H9 (cell line): ENCODE results near the gene RBMS3. TPM values are rescaled to one million over a fixed set of nuclear protein-coding genes. Genes with fewer than 3 reads are reported as not detected.

ENCODE experiments used
- DNase-seq: peaks from one replicate; pipeline ENCODE4 v3.0.0-alpha.2; 2017
- H2AFZ ChIP-seq: one replicate; pipeline ENCODE4 v1.6.1; 2013; ENCODE audit warnings: mild to moderate bottlenecking, low read length, control low read depth, moderate library complexity
- H2AK5ac ChIP-seq: 2 replicates; pipeline ENCODE4 v1.6.1; 2013; ENCODE audit warnings: low read length, control low read depth, mixed read lengths; ENCODE audit not compliant: insufficient read length
- H2BK120ac ChIP-seq: one replicate; pipeline ENCODE4 v1.6.1; 2013; ENCODE audit warnings: low read depth, mild to moderate bottlenecking, low read length, control low read depth, inconsistent platforms; ENCODE audit not compliant: poor library complexity, severe bottlenecking
- H2BK12ac ChIP-seq: 2 replicates; pipeline ENCODE4 v1.6.1; 2013; ENCODE audit warnings: low read length, control low read depth, mixed read lengths, low read depth; ENCODE audit not compliant: insufficient read length
- H2BK15ac ChIP-seq: 2 replicates; pipeline ENCODE4 v1.6.1; 2013; ENCODE audit warnings: low read depth, low read length, control low read depth
- H2BK20ac ChIP-seq: one replicate; pipeline ENCODE4 v1.6.1; 2013; ENCODE audit warnings: low read depth, mild to moderate bottlenecking, low read length, control low read depth, inconsistent platforms; ENCODE audit not compliant: poor library complexity, severe bottlenecking
- H2BK5ac ChIP-seq: 2 replicates; pipeline ENCODE4 v1.6.1; 2013; ENCODE audit warnings: low read length, control low read depth, mixed read lengths; ENCODE audit not compliant: insufficient read length
- H3K14ac ChIP-seq: 2 replicates; pipeline ENCODE4 v1.6.1; 2013; ENCODE audit warnings: low read length, control low read depth; ENCODE audit not compliant: insufficient read depth
- H3K18ac ChIP-seq: 2 replicates; pipeline ENCODE4 v1.6.1; 2013; ENCODE audit warnings: low read depth, mild to moderate bottlenecking, mixed read lengths, low read length, control low read depth; ENCODE audit not compliant: insufficient read length
- H3K23ac ChIP-seq: 2 replicates; pipeline ENCODE4 v1.6.1; 2013; ENCODE audit warnings: low read length, control low read depth, mixed read lengths, low read depth; ENCODE audit not compliant: insufficient read length
- H3K23me2 ChIP-seq: 2 replicates; pipeline ENCODE4 v1.6.1; 2013; ENCODE audit warnings: low read depth, mild to moderate bottlenecking, mixed read lengths, low read length, control low read depth; ENCODE audit not compliant: insufficient read length, poor library complexity, severe bottlenecking
- H3K27ac ChIP-seq: 2 replicates; pipeline ENCODE4 v1.5.1; 2013; ENCODE audit warnings: low read length, control low read depth, mixed read lengths, low read depth; ENCODE audit not compliant: insufficient read length
- H3K27me3 ChIP-seq: 2 replicates; pipeline ENCODE4 v1.6.1; 2013; ENCODE audit warnings: low read length, control low read depth, inconsistent platforms; ENCODE audit not compliant: insufficient read depth
- H3K4ac ChIP-seq: 2 replicates; pipeline ENCODE4 v1.6.1; 2013; ENCODE audit warnings: low read depth, mild to moderate bottlenecking, control low read depth, inconsistent platforms, low read length, moderate library complexity
- H3K4me1 ChIP-seq: 2 replicates; pipeline ENCODE4 v1.6.1; 2013; ENCODE audit warnings: low read length, control low read depth, inconsistent platforms; ENCODE audit not compliant: insufficient read depth
- H3K4me2 ChIP-seq: 2 replicates; pipeline ENCODE4 v1.6.1; 2013; ENCODE audit warnings: low read length, control low read depth, mixed read lengths; ENCODE audit not compliant: insufficient read length, insufficient read depth
- H3K56ac ChIP-seq: 2 replicates; pipeline ENCODE4 v1.6.1; 2013; ENCODE audit warnings: low read depth, mild to moderate bottlenecking, mixed read lengths, low read length, control low read depth; ENCODE audit not compliant: insufficient read length
- H3K79me1 ChIP-seq: 2 replicates; pipeline ENCODE4 v1.6.1; 2013; ENCODE audit warnings: low read depth, mild to moderate bottlenecking, moderate library complexity, low read length, control low read depth, inconsistent platforms; ENCODE audit not compliant: insufficient read depth, poor library complexity, severe bottlenecking
- H3K79me2 ChIP-seq: 2 replicates; pipeline ENCODE4 v1.6.1; 2013; ENCODE audit warnings: low read length, control low read depth, inconsistent platforms; ENCODE audit not compliant: insufficient read depth
- H3K9ac ChIP-seq: 2 replicates; pipeline ENCODE4 v1.6.1; 2013; ENCODE audit warnings: low read length, control low read depth, mixed read lengths; ENCODE audit not compliant: insufficient read length; ENCODE audit errors: extremely low read depth
- H3K9me3 ChIP-seq: one replicate; pipeline ENCODE4 v1.6.1; 2013; ENCODE audit warnings: low read depth, low read length, inconsistent platforms; ENCODE audit not compliant: control insufficient read depth
- H3T11ph ChIP-seq: one replicate; pipeline ENCODE4 v1.6.1; 2013; ENCODE audit warnings: mild to moderate bottlenecking, low read length, control low read depth, inconsistent platforms
- H4K20me1 ChIP-seq: one replicate; pipeline ENCODE4 v1.6.1; 2013; ENCODE audit not compliant: control insufficient read depth, insufficient read length, insufficient read depth
- H4K5ac ChIP-seq: 2 replicates; pipeline ENCODE4 v1.6.1; 2013; ENCODE audit warnings: low read depth, mild to moderate bottlenecking, mixed read lengths, low read length, control low read depth; ENCODE audit not compliant: insufficient read length
- H4K8ac ChIP-seq: replicated peaks from 2 replicates; pipeline ENCODE4 v1.6.1; 2013; ENCODE audit warnings: low read length, control low read depth, mixed read lengths, low read depth; ENCODE audit not compliant: insufficient read length
- H4K91ac ChIP-seq: 2 replicates; pipeline ENCODE4 v1.6.1; 2013; ENCODE audit warnings: low read depth, mild to moderate bottlenecking, moderate library complexity, mixed read lengths, low read length, control low read depth; ENCODE audit not compliant: insufficient read length
- H3K27ac Mint-ChIP-seq, 3 experiments: 2 replicates in 2 of 3; 3 replicates in 1 of 3; pipeline ENCODE4 v1.8.0; 2020 to 2021; ENCODE audit warnings: mixed read lengths in 3 of 3, mild to moderate bottlenecking in 1 of 3, moderate library complexity in 1 of 3
- H3K27me3 Mint-ChIP-seq: 2 replicates; pipeline ENCODE4 v1.8.0; 2021; ENCODE audit warnings: low read depth, mild to moderate bottlenecking, moderate library complexity, mixed read lengths
- H3K36me3 Mint-ChIP-seq, 3 experiments: 2 replicates in 2 of 3; 3 replicates in 1 of 3; pipeline ENCODE4 v1.8.0; 2020 to 2021; ENCODE audit warnings: low read depth in 3 of 3, mixed read lengths in 3 of 3; ENCODE audit not compliant: insufficient read depth in 1 of 3
- H3K4me1 Mint-ChIP-seq, 2 experiments: 2 replicates each; pipeline ENCODE4 v1.8.0; 2020; ENCODE audit warnings: mixed read lengths in 2 of 2
- H3K4me3 Mint-ChIP-seq, 2 experiments: 2 replicates in 1 of 2; 3 replicates in 1 of 2; pipeline ENCODE4 v1.8.0; 2020 to 2021; ENCODE audit warnings: mild to moderate bottlenecking in 2 of 2, mixed read lengths in 2 of 2, moderate library complexity in 1 of 2
- H3K9me3 Mint-ChIP-seq, 2 experiments: 2 replicates in 1 of 2; 3 replicates in 1 of 2; pipeline ENCODE4 v1.8.0; 2020; ENCODE audit warnings: mild to moderate bottlenecking in 2 of 2, mixed read lengths in 2 of 2, moderate library complexity in 1 of 2
- whole genome bisulfite sequencing: extraction: QIAGEN DNeasy Blood & Tissue Kit; methylation state at CpG from one replicate; pipeline ENCODE4 v1.1.7; 2013; ENCODE audit warnings: missing lambda C conversion rate, low lambda C conversion rate, mixed read lengths; ENCODE audit not compliant: insufficient read length; ENCODE audit errors: extremely low coverage; 5-methylcytosine and 5-hydroxymethylcytosine counted together
- total RNA-seq: library from RNA; stranded (reverse); gene quantifications from 2 replicates; pipeline ENCODE4 v1.2.1, GENCODE V29; 2021
- TF ChIP-seq, protein P1 (sequence below): fragments of 200-600 bp; sonication (generic); conservative IDR thresholded peaks from 3 replicates; pipeline ENCODE4 v1.8.0; 2021; ENCODE audit warnings: antibody characterized with exemption, mild to moderate bottlenecking

RBMS3 gene
- total RNA-seq, 1 experiment from 2014 or later = 8.1 TPM

- H3K27ac Mint-ChIP-seq = no peak overlapping the region
- H3K9me3 ChIP-seq = no peaks in the 10 kb centered on the region
- H3K4me3 Mint-ChIP-seq = no peak overlapping the region
- no peak overlapping the region for H3K4me2 ChIP-seq
- H3K36me3 Mint-ChIP-seq = peaks cover 3 to 12% (median 8%) of the 10 kb centered on the region in 3 experiments; a peak in 6 of 7 replicates
- peaks cover 2 to 6% of the 10 kb centered on the region in 2 experiments; a peak in 4 of 5 replicates for H3K9me3 Mint-ChIP-seq
- no peak overlapping the region for H2BK5ac ChIP-seq
- H2AK5ac ChIP-seq = no peak overlapping the region
- no peak overlapping the region for H3K18ac ChIP-seq
- no CpG with 5 or more reads among the region's 1 CpG for WGBS
- peaks cover 2% of the 10 kb centered on the region for H3K23me2 ChIP-seq
- H4K8ac ChIP-seq = no peak overlapping the region
- no peak overlapping the region for H2BK12ac ChIP-seq
- no peaks in the 10 kb centered on the region for H3K4me1 ChIP-seq
- no peaks in the 10 kb centered on the region for H4K20me1 ChIP-seq
- no peaks in the 10 kb centered on the region for H3K79me1 ChIP-seq
- no peak for DNase-seq
- no peaks in the 10 kb centered on the region for H3K27me3 ChIP-seq
- H3K14ac ChIP-seq = no peak overlapping the region
- no peak overlapping the region for H2BK120ac ChIP-seq
- no peak overlapping the region for H3K56ac ChIP-seq
- no peak overlapping the region for H4K91ac ChIP-seq
- no peak overlapping the region for H4K5ac ChIP-seq
- no peak overlapping the region for H3K27ac ChIP-seq
- H3T11ph ChIP-seq = no peak overlapping the region
- TF ChIP-seq, protein P1, sequence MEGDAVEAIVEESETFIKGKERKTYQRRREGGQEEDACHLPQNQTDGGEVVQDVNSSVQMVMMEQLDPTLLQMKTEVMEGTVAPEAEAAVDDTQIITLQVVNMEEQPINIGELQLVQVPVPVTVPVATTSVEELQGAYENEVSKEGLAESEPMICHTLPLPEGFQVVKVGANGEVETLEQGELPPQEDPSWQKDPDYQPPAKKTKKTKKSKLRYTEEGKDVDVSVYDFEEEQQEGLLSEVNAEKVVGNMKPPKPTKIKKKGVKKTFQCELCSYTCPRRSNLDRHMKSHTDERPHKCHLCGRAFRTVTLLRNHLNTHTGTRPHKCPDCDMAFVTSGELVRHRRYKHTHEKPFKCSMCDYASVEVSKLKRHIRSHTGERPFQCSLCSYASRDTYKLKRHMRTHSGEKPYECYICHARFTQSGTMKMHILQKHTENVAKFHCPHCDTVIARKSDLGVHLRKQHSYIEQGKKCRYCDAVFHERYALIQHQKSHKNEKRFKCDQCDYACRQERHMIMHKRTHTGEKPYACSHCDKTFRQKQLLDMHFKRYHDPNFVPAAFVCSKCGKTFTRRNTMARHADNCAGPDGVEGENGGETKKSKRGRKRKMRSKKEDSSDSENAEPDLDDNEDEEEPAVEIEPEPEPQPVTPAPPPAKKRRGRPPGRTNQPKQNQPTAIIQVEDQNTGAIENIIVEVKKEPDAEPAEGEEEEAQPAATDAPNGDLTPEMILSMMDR = no peak
- no peak overlapping the region for H3K23ac ChIP-seq
- H2BK15ac ChIP-seq = no peak overlapping the region
- H3K4me1 Mint-ChIP-seq = peaks cover 0 to 4% of the 10 kb centered on the region in 2 experiments; a peak in 1 of 4 replicates
- H3K4ac ChIP-seq = no peak overlapping the region
- no peaks in the 10 kb centered on the region for H3K27me3 Mint-ChIP-seq
- H2BK20ac ChIP-seq = no peak overlapping the region
- H3K9ac ChIP-seq = no peak overlapping the region
- H3K79me2 ChIP-seq = no peaks in the 10 kb centered on the region
- no peak overlapping the region for H2AFZ ChIP-seq
Observed at GRCh38 chr3:29955413-29955812, 674.5 kb downstream of the RBMS3 start.
